HG03175 (cell line): ENCODE measurements around the gene ZNF3.
"Not testable (repeated sequence)": the region's sequence is repeated elsewhere in the genome, so short reads cannot be mapped to it uniquely, and the experiment has no call there.

ENCODE experiments used
- ATAC-seq: cut with Tn5 transposase; IDR thresholded peaks from one replicate; pipeline ENCODE4 v1.9.1; 2021; ENCODE audit warnings: mild to moderate bottlenecking, moderate library complexity; ENCODE audit not compliant: unreplicated experiment

ZNF3 gene

DNA sequence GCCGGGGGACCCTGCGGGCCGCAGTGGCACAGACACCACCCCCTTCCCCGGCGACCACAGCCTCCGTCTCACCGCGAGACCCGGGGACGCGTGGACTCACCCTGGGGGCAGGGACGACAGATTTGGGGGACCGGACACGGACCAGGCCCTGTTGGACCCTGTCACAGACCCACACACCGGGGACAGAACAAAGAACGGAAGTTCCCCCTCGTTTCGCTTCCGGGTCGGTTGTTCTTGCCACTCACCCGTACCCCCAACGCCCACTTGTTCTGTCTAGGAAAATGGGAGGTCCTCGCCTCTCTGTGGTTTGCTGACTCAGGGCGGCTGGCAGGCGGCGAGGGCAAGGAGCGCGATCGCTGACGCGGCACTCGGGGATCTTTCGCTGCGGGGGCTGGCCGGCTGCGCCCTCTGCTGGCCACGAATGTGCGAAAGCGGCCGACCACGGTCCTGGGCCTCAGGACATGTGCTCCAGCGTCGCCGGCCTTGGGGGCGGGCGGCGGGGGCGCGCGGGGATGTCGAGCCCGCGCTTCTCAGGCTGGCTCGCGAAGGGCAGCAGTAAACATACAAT, at the start of gene ZNF3:
TSS of gene ZNF3 (minus strand) at position 189 of the 568 bp plus-strand sequence. CDS start 4,366 bp downstream, outside the sequence.
- ATAC-seq = peak; percentile 80

DNA sequence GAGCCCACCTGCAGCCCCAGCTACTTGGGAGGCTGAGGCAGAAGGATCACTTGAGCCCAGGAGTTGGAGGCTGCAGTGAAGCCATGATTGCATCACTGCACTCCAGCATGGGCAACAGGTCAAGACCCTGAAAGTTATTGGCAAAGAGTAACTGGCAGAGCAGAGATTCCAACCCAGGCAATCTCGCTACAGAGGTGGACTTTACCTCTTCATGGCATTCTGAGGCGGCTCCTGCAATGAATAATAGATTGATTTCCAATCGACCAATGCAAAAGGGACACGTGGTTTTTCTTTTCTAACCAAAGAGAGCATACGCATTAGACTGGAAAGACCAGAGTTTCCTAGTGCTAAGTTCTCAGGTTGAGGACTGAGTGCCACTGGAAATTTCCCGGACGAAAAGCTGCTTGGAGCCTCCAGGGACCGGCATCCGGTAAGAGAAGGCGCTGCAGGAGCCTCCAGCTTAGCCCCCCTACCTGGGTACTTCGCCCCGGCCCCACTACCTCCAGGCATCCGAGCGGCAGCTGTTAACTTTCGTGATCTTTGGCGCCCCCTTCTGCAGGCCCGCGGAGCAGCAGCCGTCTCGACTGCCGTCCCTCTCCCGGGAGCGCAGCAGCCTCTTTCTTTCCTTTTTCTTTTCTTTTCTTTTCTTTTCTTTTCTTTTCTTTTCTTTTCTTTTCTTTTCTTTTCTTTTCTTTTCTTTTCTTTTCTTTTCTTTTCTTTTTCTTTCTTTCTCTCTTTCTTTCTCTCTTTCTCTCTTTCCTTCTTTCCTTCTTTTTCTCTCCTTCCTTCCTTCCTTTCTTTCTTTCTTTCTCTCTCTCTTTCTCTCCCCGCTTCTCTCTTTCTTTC, 49.3 kb upstream of the ZNF3 start:
- ATAC-seq = no peak

DNA sequence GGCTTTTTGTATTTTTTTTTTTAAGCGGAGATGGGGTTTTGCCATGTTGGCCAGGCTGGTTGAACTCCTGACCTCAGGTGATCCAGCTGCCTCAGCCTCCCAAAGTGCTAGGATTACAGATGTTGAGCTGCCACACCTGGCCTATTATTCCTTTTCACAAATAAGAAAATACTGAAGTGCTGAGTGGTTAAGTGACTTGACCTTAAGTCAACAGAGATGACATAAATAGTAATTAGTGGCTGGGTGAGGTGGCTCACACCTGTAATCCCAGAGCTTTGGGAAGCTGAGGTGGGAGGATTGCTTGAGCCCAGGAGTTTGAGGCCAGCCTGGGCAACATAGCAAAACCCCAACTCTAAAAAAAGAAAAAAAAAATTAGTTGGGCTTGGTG, 48.7 kb upstream of the ZNF3 start:
- not testable (repeated sequence) for ATAC-seq

DNA sequence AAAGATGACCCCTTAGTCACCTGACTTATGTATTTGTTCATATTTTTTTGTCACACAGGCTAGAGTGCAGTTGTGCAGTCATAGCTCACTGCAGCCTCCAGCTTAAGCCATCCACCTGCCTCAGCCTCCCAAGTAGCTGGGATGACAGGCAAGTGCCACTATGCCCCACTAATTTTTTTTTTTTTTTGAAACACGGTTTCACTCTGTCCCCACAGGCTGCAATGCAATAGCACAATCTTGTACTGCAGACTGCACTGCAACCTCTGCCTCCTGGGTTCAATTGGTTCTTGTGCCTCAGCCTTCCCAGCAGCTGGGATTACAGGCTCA, 47.1 kb upstream of the ZNF3 start:
- no peak for ATAC-seq

DNA sequence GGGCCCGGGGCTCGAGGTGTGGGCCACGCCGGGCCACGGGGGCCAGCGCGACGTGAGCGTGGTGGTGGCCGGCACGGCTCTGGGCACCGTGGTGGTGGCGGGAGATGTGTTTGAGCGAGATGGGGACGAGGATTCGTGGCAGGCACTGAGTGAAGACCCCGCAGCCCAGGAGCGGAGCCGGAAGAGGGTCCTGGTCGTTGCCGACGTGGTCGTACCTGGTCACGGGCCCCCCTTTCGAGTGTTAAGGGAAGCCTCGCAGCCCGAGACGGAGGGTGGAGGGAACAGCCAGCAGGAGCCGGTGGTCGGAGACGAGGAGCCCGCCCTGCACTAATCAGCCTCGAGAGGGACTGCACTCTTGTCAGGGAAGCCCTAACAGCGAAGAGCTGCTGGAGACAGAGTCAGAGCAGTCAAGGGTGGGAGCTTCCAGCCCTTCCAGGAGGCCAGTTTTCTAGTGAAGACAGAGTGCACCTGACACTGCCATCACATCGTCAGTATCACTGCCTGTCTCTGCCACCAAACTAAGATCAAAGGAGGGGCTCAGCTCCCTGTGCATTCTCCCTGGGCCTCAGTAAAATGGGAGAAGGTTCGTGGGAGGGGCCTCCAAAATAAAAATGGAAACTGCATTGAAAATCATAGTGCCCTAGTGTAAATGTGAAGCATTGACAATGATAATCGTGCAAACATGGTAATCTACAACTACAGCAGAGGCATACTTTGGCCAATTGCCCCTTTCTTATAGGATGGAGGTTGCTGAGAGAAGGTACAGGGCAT, 46.5 kb upstream of the ZNF3 start:
- no peak for ATAC-seq

DNA sequence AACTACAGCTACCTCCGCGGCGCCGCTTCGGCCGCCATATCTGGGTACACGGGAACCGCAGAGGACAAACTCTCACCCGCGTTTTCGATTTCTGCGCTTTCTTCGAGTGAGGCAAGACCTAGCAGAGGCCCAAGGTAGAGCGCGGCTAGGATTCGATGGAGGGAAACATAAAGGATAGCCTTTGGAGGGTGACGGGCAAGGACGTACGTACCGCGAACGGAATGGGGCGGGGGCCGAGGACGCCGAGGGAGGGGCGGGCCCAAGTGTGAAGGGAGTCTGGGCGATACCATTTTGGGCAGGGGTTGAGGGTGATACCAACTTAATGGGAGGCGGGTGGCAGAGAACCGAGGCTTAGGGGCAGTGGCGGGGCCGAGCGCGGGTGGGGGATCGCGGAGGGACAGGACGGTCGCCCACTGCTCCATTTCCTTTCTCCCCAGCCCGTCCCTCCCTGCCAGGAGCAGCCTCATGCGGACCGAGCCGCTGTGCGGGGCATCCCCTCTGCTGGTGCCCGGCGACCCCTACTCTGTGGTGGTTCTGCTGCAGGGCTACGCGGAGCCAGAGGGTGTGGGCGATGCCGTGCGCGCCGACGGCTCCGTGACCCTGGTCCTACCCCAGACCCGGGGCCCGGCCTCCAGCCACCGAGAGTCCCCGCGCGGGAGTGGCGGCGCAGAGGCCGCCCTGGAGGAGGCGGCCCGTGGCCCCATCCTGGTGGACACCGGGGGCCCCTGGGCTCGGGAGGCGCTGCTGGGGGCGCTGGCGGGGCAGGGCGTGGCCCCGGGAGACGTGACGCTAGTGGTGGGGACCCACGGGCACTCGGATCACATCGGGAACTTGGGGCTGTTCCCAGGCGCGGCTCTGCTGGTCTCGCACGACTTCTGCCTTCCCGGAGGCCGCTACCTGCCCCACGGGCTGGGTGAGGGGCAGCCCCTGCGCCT, 45.7 kb upstream of the ZNF3 start, which contains the start of gene MBLAC1:
TSS of gene MBLAC1 (plus strand) at position 37 of the 935 bp plus-strand sequence. CDS start at position 466, 429 bp downstream.
- peak; percentile 67 for ATAC-seq

DNA sequence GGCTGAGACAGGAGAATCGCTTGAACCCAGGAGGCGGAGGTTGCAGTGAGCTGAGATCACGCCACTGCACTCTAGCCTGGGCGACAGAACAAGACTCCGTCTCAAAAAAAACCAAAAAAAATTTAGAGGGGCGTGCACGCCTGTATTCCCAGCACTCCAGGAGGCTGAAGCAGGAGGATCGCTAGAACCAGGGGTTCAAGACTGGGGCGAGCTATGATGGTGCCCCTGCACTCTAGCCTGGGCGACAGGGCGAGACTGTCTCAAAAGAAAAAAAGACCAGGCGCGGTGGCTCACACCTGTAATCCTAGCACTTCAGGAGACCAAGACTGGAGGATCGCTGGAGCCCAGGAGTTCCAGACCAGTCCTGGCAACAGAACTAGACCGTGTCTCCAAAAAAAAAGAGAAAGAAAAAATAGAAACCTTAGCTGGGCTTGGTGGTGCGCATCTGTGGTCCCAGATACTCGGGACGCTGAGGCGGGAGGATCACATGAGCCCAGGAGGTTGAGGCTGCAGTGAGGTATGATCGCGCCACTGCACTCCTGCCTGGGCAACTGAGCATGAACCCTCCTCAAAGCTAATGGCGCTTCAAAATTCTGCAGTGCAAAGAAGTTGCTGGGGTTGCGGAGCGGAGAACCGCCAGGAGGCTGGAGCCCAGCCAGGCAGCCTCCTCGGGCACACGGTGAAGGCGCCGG, 44.9 kb upstream of the ZNF3 start:
- peak; percentile 4 for ATAC-seq

DNA sequence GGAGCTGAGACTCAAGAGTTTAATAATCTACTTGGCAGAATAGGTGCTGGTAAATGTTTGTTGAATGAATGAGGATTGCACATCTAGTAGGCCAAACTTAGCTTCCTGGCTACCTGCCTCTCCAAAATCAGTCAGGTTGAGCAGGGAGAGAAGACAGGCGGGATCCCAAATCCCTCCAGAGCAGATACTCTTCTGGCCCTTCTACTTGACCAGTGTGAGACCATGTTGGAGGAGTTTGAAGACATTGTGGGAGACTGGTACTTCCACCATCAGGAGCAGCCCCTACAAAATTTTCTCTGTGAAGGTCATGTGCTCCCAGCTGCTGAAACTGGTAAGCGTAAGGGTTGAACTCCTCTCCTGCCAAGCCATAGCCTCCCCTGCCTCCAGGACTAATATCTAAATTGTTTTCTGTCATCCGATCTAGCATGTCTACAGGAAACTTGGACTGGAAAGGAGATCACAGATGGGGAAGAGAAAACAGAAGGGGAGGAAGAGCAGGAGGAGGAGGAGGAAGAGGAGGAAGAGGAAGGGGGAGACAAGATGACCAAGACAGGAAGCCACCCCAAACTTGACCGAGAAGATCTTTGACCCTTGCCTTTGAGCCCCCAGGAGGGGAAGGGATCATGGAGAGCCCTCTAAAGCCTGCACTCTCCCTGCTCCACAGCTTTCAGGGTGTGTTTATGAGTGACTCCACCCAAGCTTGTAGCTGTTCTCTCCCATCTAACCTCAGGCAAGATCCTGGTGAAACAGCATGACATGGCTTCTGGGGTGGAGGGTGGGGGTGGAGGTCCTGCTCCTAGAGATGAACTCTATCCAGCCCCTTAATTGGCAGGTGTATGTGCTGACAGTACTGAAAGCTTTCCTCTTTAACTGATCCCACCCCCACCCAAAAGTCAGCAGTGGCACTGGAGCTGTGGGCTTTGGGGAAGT, 43.0 kb upstream of the ZNF3 start:
- no peak for ATAC-seq

DNA sequence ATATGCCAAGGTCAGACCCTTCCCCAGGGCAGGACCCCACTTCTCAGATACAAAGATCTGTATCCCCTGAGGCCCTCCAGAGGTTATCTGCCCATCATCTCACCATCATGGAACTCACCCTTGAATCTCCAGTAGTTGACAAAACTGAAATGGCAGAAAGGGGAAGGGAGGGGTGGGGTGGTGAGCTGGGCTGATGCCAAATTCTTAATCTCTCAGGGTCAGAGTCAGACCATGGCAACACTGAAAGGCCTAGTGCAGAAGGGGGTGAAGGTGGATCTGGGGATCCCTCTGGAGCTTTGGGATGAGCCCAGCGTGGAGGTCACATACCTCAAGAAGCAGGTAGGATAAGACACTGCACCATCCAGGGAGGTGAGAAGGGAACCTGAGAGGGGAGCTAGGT, 41.0 kb upstream of the ZNF3 start:
- no peak for ATAC-seq

DNA sequence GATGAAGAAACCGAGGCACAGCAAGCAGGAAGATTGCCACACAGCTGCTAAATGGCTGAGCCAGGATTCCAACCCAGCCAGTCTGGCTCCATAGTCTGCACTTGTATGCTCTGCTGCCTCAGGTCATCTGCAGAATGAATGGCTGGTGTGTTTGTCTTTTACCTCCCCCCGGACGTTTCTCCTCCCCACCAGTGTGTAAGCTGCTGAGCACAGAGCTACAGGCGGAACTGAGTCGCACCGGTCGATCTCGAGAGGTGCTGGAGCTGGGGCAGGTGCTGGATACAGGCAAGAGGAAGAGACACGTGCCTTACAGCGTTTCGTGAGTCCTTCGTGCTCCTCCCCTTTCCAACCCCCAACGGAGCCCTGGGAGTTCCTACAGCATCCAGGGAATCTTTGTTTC, 40.5 kb upstream of the ZNF3 start:
- no peak for ATAC-seq

DNA sequence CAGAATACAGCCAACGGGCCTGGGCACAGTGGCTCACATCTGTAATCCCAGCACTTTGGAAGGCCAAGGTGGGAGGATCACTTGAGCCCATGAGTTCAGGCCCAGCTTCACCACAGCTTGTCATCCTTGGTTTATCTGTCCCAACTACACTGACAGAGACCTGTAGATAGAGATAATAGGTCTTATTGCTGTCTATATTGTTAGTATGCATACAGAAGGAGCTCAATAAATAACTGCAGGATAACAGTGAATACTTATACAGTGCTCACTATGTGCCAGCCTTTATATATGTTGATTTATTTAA, 39.2 kb upstream of the ZNF3 start:
- no peak for ATAC-seq

DNA sequence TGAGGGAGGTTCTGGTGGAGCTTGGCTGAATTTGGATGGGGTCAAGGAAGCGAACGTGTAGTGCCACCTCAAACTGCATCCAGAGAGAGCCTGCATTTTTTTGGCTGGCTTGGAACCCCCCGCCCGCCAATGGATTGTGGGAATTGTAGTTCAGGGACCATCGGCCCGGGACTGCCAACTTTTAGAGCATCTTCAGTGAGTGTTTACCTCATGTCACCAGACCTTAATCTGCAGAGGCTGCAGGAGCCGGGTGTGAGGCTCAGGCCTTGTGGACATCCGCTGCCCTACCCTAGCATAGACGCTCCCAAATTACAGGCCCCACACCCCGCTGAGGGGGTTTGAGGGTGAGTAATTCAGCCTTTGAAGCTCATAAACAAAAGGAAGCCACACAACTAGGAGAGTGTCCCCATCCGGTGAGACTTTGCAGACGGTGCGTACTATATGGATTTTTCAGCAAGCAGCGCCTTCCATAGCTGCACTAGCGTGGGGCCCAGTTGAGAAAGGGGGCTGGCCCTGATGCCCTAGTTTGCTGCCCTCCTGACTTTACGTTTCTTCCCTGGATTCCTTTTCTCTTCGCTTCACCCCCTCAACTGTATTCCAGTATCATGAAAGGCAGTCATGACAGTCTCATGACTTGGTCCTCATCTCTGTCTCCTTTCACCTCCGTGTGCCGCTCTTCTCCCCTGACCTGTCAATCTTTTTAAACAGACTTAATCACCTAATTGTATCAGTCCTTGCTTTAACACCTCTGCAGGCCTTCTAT, 38.6 kb upstream of the ZNF3 start:
- ATAC-seq = peak; percentile 23

DNA sequence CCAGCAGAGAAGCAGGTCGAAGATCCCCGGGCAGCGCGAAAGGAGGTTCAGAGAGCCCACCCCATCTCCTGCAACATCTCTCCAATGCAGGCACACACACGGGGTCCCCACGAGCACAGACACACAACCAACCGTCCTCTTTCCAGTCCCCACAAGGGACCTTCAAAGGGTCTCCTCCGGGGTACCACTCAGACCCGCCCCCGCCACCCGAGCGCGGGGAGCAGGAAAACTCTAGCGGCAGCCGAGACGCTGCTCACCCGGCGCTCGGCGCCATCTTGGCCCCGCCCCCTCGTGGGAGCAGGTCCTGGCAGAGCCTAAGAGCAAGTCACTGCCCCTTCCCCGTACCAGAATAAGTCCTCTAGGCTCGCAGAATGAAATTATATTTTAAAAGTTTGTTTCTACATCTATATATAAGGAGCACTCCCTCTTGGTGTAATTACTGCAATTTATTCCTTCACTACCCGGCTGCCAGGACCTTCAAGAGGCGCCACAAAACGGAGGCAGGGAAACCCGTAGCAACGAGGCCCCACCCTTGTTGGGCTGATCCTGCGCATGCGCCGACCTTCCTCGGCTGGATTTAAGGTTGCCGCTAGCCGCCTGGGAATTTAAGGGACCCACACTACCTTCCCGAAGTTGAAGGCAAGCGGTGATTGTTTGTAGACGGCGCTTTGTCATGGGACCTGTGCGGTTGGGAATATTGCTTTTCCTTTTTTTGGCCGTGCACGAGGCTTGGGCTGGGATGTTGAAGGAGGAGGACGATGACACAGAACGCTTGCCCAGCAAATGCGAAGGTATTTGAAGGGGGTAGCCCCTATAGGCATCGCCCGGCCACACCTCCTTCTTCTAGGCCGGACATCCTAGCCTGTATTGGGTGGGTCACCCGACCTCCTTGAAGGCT, 37.8 kb upstream of the ZNF3 start, which contains the start of the genes CNPY4 and TAF6:
TSS of gene CNPY4 (plus strand) at position 563 of the 898 bp plus-strand sequence. CDS start at position 674, 111 bp downstream.
TSS of gene TAF6 (minus strand) at position 287 of the 898 bp plus-strand sequence. CDS start 5,149 bp downstream, outside the sequence.
- ATAC-seq = peak; percentile 70

DNA sequence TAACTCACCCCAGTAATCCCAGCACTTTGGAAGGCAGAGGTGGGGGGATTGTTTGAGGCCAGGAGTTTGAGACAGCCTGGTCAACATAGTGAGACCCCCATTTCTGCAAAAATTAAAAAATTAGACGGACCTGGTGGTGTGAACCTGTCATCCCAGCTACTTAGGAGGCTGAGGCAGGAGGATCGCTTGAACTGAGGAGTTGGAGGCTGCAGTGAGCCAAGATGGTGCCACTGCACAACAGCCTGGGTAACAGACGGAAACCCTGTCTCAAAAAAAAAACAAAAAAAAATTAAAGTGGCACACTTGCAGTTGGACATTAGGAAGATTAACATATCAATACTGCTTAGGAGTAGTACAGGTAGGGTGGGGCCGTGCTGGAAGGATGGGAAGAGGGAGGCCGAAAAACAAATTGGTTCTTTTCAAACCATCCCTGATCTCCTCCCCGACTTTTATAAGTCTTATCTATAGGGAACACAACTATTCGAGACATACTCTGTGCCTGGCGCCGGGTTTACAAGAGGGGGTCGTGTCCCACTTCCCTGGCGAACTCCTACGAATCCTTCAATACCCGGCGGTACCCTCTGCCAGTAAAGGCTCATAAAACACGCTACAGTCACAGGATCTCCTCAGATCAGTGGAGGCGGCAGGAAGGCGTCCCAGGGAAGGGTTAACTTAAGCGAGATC, 37.0 kb upstream of the ZNF3 start:
- ATAC-seq = no peak

DNA sequence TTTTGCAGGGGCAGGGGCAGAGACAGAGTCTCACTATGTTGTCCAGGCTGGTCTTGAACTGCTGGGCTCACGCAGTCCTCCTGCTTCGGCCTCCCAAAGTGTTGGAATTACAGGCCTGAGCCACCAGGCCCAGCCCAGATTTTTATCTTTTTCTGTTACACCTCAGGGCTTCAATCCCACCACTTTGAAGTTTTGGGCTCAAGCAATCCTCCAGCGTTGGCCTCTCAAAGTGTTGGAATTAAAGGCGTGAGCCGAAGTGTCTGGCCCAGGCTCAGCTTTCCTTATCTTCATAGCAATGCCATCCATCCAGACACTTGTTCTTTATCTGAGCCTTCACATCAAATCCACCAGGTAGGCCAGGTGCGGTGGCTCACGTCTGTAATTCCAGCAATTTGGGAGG, 33.5 kb upstream of the ZNF3 start:
- no peak for ATAC-seq

DNA sequence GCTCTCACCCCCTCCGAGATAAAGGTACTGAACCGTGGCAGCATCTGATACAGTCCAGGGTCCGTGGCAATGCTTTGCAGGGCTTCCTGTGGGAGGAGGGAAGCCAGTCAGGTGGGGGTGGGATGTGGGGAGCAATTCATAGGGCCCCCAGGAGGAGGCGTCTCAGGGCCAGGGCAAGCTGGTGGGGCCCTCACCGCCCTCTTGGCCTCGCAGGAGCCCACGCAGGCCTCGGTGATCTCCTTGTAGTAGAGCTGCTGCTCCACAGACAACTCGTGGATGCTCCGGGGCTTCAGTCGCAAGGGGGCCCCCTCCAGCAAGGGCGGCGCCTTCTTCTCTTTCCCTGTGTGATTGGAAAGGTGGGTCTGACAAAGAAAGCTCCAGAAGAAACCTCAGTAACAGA, 30.4 kb upstream of the ZNF3 start:
- no peak for ATAC-seq

DNA sequence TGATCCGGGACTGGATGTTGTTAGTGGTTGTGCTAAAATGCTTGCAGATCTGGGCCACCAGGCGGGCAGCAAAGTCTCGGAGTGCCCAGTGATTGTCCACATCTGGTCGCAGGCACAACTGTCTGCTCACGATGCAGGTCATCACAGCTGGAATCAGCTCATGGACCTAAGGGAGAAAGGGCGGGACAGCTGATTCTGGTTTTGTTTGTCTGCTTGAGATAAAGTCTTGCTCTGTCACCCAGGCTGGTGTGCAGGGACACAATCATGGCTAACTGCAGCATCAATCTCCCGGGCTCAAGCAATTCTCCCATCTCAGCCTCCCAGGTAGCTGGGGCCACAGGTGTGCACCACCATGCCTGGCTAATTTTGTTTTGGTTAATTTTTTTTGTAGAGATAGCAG, 29.6 kb upstream of the ZNF3 start:
- ATAC-seq = no peak
